ENCODE data around the gene FER1L5.
"Not testable (repeated sequence)": the region's sequence is repeated elsewhere in the genome, so short reads cannot be mapped to it uniquely, and the experiment has no call there.

The FER1L5 gene

DNA sequence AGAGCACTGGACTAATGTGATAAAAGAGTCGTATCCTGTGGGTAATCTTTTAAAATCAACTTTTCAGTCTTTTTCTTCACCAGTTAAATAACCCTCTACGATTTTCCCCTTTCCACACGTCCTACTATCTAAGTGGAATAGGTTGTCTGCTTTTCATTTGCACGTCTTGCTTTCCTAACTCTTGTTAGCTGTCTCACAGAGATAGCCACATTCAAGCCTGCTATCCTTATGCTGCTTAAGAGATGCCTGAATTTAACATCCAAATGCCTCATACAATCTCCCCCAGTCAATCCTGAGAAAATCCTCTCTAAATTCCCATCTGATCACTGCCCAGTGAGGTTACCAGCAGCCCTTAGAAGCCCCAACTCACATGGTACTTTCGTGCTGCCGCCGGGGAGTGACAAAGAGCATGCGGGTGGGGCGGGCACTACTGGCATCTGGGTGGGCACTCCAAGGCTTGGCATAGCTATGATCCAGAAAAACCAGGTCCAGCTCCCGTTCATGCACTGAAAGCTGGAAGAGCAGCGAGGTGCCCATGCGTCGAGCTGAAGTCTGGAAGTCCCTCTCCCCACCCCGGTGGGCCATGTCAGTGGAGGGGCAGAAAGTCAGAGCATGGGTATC is 5.9 kb upstream of the FER1L5 start:
- DNase-seq (ENCODE audit: low read depth in 2 of 2, low spot score in 1 of 2) = no peak

DNA sequence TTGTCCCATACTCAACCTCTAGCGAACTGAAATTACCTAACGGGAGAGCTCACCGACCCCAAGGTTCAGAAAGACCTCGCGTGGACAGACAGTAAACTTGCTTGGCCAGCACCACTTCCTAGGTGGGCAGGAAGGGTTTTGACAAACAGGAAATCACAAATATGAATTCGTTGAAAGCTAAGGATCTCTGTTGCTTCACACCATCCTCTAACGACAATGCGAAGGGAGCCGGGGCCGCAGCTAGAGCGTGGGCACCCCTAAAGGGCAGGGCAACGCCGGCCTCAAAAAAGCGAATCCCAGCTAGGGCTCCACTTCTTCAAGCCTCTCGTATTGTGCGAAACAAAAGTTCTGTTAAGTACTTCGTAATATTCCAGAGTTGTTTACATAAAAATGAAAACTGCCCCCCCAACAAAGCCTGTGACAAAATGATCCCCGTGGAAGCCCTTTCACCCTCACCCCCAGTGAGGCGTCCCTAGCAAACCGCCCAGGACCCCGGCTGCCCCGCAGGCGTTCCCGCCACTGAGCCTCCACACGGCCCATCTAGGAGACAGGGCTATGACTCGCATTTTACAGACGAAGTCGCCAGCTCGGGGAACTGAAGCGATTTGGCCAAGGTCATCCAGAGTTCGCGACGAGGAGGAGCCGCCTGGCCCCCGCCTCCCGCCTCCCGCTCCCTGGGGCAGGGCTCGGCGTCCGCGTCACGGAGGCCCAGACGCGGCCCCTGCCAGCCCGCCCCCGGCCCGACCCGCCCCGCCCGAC is 5.0 kb upstream of the FER1L5 start:
- peak; percentile 46 to 71 for DNase-seq (ENCODE audit: low read depth in 2 of 2, low spot score in 1 of 2)

DNA sequence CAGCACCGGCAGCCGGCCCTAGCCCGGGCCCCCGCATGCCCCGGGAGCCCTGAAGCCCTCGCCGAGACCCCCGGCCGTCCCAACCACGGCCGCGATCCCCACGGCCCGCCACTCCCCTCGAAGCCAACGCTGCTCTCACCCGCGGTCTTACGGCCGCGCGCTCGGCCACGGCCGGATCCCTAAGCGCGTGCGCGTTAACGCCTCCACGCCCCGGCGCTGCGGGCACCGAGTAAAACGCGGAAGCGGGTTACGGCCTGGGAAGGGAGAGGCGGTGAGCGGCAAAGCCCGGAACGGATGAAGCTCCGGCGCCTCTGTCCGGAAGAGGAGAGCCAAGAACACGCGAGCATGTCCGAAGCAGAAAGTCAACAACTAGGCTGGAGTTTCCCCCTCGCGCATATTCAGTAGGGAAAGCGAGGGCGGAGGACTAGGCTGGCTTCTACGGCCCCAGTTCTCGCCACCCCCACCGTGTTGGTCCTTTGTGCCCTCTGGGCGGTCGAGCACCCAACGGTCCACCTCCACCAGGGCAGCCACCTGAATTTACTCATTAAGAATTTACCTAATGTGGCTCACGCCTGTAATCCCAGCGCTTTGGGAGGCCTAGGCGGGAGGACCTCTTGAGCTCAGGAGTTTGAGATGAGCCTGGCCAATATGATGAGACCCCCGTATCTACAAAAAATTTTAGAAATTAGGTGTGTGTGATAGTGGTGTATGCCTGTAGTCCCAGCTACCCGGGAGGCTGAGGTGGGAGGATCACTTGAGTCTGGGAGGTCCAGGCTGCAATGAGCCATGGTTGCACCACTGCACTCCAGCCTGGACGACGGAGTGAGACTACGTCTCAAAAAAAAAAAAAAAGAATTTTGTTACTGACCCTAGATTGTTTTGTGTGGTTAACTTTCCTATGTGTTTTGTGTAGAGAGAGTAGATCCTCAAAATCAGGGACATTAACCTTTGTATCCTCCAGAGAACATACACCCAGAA is 4.1 kb upstream of the FER1L5 start, which contains the start of gene KANSL3:
Gene KANSL3 (minus strand): TSS at position 169 of the 978 bp plus-strand sequence. CDS start 1,177 bp downstream, outside the sequence.
- peak; percentile 74 to 77 for DNase-seq (ENCODE audit: low read depth in 2 of 2, low spot score in 1 of 2)

DNA sequence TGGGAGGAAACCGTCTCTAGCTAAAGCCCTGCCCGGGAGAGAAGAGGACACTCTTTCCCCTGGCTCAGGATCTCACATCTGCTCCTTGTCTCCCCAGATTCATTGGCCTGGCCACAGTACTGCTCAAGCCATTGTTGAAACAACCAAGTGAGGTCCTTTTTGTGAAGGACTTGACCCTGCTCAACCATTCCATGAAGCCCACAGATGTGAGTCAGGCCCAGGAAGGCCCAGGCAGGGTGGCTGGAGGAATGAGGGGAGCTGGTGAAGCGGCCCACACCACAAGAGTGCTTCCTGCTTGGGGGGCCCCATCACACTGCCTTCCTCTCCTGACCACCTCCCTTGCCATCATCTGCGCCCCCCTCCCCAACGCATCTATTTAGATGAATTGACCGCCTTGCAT is 5.1 kb downstream of the FER1L5 start:
- DNase-seq (ENCODE audit: low read depth in 2 of 2, low spot score in 1 of 2) = no peak

DNA sequence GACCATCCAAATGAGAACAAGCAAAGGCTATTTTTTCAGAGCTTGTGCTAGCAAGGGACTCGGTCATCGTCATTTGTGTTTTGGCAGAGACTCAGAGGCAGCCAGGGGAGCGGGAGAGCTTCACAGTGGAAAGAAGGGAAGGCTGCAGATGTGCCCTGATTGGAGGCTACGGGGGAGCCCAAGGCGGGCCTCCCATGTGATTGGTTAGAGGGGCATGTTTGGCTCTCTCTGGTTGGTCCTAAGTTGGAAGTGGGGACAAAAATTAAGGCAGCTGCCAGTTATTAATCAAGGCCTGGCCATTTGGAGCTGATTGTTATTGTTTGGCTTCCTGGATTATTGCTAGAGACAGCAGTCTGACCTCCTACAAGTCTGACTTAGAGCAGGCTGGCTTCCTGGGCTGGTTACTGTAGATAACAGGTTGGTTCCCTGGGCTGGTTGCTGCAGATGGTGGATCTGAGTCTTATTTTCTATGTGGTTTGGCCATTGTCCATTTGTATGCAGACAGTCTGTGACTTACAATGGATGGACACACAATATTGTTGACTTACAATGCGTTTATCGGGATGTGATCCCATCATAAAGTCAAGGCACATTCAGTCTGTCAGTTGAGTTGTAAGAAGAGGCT is 5.9 kb downstream of the FER1L5 start:
- DNase-seq (ENCODE audit: low read depth in 2 of 2, low spot score in 1 of 2) = no peak

DNA sequence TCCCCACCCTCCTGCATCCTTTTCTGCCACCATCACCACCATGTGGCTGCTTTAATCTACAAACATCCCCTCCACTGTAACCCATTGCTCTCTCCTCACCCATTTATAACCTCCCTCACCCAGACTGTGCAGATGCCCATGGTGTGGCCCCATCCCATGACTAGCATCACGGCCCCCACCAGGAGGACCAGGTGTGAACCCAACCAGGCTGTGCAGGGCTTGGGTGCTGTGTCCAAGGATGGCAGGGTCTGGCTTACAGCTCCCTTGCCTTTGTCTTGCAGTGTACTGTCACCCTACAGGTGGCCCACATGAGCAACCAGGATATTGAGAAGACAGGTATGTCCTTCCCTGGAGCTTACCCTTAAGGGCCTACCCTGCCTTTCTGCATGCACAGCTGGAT is 6.8 kb downstream of the FER1L5 start:
- DNase-seq (ENCODE audit: low read depth in 2 of 2, low spot score in 1 of 2) = no peak

DNA sequence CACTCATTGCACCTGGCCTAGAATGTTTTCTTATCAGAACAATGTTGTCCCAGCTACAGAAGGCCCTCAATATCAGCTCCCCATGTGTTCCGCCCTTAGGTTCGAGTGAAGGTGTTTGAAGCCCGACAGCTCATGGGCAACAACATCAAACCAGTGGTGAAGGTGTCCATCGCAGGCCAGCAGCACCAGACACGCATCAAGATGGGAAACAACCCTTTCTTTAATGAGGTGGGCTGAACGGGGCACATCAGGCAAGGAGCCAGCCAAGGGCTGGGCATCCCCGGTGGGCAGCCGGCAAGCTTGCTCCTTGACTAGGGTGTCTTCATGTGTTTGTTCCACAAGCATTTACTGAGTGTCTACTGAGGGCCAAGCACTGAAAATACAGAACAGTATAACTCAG is 9.2 kb downstream of the FER1L5 start:
- no peak for DNase-seq (ENCODE audit: low read depth in 2 of 2, low spot score in 1 of 2)

DNA sequence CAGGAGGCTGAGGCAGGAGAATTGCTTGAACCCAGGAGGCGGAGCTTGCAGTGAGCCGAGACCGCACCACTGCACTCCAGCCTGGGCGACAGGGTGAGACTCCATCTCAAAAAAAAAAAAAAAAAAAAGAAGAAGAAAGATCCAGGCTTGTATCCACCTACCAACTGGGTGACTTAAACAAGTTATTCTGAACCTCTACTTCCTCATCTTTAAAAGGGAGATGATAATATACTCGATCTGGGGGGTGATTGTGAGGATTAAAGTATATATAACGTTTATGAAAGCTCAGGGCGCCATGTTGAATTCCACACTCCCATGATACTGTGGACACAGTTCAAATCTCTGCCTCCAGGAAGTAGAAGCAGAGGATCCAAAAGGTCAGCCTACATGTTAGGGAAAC is 12.2 kb downstream of the FER1L5 start:
- not testable (repeated sequence) for DNase-seq (ENCODE audit: low read depth in 2 of 2, low spot score in 1 of 2)

DNA sequence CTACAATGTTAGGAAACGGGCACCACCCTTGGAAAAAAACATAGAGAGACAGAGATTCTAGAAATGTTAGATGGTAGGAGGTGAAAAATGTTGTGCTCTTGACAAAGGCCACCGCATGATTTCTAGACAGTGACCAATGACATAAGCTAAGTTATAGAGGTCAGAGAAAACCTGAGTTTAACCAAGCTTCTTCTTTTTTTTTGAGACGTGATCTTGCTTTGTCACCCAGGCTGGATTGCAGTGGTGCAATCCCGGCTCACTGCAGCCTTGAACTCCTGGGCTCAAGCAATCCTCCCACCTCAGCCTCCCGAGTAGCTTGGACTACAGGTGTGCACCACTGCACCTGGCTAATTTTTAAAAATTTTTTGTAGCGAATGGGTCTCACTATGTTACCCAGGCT is 13.0 kb downstream of the FER1L5 start:
- DNase-seq (ENCODE audit: low read depth in 2 of 2, low spot score in 1 of 2) = no peak

DNA sequence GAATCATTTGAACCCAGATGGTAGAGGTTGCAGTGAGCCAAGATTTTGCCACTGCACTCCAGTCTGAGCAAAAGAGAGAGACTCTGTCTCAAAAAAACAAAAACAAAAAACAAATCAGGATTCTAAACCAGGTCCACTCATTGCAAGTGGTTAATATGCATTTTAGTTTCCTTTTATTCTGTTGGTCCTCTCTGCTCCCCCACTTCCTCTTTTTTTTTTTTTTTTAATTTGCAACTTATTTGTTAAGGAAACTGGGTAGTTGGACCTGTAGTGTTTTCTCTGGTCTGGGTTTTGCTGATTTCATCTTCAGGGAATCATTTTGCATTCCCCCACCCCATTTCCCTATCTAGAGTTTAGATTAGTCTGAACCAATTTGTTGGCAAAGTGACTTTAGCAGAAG is 14.0 kb downstream of the FER1L5 start:
- no peak for DNase-seq (ENCODE audit: low read depth in 2 of 2, low spot score in 1 of 2)

DNA sequence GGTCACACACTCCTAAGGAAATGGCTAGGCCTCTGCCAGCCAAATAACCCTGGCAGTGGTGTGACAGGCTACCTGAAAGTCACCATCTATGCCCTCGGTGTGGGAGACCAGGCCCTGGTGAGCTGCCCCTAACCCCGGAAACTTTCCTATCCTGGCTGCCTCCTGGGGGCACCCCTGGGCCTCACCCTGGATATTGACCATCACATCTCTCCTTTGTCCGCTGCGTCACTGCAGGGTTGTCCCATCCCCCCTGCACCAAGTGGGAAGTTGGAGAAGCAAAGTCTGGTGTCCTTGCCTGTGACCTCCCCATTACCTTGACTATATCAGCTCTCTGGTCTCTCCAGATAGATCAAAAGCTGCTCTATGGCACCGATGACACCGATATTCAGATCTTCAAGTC is 18.8 kb downstream of the FER1L5 start:
- DNase-seq (ENCODE audit: low read depth in 2 of 2, low spot score in 1 of 2) = no peak

DNA sequence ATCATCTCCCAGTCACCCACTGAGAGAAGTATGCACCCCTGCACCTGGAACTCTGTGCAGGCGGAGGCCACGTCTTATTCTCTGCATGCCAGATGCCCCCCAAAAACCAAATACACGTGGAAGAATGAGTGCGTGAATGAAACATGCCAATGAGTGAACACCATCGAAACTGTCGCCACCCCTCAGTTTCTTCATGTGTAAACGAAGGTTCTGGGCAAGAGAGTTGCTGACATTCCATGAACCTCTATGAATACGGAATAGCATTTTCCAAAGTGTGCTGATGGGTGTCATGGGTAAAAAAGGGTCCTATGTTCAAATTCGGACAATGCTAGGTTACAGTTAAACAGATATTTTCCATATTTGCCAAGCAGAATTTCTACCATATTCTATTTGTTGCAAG is 19.8 kb downstream of the FER1L5 start:
- DNase-seq (ENCODE audit: low read depth in 2 of 2, low spot score in 1 of 2) = no peak

DNA sequence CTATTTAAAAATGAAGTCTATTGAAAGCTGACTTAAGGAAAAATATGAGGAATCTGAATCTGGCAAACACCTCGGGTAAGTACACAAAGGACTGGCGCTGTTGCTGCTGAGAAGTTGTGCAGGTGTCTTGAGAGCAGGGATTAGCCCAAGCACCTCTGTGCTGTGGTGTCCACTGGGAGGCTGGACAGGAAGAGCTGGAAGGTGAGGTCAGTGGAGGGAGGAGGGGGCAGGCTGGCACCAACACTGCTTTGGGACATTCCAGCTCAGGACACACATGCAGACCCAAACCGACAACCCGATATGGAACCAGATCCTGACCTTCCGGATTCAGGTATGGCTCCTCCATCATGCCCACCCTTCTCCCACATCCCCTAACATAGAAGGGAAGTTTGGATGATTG is 20.6 kb downstream of the FER1L5 start:
- no peak for DNase-seq (ENCODE audit: low read depth in 2 of 2, low spot score in 1 of 2)

DNA sequence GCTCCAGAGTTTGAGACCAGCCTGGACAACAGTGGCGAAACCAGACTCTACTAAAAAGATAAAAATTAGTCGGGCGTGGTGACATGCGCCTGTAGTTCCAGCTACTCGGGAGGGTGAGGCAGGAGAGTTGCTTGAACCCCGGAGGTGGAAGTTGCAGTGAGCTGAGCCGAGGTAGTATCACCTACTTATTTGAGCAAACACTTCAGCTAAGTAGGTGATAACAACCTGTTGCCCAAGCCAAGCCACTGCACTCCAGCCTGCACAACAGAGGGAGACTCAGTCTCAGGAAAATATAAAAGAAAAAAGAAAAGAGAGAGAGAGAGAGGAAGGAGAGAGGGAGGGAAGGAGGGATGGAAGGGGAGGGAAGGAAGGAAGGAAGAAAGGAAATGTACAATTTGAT is 21.3 kb downstream of the FER1L5 start:
- DNase-seq (ENCODE audit: low read depth in 2 of 2, low spot score in 1 of 2) = no peak

DNA sequence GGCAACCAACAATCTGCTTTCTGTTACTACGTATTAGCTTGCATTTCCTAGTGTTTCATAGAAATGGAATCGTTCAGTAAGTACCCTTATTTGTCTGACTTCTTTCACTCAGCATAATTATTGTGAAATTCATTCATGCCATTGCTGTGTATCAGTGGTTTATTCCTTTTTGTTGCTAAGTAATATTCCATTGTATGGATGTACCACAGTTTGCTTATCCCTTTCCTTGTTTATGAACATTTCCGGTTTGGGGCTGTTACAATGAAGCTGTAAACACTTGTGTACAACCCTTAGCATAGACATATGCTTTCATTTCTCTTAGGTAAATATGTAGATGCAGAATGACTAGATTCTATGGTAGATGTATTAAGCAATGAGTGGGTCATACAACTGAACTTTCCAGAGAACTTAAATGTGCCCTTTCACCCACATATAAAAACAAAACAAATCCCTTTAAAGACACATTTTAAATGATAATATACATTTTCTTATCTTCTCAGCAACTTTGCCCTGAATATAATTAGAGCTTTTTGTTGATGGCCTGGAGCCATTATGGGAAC is 21.9 kb downstream of the FER1L5 start:
- no peak for DNase-seq (ENCODE audit: low read depth in 2 of 2, low spot score in 1 of 2)

DNA sequence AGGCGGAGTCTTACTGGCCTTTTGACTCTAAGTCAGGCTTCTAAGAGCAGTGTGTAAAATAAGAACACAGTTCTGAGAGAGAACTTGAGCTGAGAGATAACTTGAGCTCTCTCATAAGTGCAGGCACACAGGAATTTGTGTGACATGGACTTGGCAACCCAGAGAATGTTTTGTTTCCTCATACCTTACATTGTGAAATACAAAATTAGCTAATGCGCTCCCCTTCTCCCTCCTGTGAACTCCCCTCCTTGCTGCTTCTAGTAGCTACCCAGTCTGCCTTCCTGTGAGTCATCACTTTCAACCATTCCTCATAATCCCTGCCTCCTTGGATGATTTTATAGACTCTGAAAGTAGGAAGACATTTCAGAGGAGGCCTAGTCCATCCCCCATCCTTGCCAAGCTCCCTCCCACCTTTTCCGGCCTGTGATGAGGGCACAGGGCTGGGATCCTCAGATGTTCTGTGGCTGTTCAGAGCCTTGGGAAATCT is 22.6 kb downstream of the FER1L5 start:
- DNase-seq (ENCODE audit: low read depth in 2 of 2, low spot score in 1 of 2) = no peak

DNA sequence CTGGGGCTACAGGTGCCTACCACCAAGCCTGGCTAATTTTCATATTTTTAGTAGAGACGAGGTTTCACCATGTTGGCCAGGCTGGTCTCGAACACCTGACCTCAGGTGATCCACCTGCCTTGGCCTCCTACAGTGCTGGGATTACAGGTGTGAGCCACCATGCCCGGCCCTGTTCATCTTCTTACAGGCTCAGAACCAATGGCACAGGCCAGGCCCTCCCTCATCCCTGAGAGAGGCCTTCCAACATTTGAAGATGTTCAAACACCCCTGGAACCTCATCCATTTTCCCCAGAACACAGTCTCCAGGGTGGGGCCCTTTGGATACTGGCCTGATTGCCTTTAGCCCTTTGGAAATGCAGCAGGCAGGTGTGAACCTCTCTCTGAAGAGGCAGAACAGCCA is 23.2 kb downstream of the FER1L5 start:
- DNase-seq (ENCODE audit: low read depth in 2 of 2, low spot score in 1 of 2) = not testable (repeated sequence)

DNA sequence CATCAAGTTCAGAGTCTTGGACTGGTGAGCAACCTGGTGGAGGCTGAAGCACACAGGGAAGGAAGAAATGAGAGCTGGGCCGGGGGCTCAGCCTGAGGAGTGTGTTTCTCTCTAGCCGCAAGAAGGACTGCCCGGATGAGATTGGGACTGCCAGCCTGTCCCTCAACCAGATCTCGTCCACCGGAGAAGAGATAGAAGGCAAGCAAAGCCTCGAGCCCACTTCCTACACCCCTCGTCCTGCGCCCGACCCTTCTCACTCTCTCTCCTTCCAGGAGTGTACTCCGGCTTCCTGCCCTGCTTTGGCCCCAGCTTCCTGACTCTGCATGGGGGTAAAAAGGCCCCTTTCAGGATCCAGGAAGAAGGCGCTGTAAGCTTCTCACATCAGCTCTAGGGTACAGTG is 26.2 kb downstream of the FER1L5 start:
- no peak for DNase-seq (ENCODE audit: low read depth in 2 of 2, low spot score in 1 of 2)

DNA sequence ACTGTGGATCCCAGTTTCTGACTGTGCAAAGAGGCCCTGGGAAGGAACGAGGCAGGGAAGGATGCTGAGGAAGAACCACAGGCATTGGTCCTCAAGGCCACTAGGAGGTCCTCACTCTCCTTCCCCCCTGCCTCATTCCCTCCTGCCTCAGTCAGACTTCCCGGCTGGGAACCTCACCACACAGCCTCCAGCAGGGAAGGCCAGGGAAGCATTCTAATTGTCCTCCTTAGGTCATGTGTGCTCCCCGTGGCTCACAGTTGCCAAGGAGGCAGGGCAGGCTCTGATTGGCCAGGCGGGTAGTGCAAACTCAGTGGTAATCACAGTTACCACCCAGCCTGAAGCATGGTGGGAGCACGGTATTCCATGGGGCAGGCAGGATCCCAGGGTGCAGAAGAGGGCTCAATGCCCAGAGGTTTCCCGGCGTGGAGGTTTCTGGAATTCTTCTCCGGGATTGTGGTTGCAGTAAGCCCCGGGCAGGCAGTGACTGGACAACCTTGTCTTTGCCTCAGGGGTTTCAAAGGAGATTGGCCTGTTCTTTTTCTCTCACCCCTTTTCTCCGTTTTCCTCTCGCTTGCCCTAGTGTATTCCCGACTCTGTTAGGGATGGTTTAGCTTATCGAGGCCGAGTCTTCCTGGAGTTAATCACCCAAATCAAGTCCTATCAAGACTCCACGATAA is 27.1 kb downstream of the FER1L5 start:
- DNase-seq (ENCODE audit: low read depth in 2 of 2, low spot score in 1 of 2) = no peak

DNA sequence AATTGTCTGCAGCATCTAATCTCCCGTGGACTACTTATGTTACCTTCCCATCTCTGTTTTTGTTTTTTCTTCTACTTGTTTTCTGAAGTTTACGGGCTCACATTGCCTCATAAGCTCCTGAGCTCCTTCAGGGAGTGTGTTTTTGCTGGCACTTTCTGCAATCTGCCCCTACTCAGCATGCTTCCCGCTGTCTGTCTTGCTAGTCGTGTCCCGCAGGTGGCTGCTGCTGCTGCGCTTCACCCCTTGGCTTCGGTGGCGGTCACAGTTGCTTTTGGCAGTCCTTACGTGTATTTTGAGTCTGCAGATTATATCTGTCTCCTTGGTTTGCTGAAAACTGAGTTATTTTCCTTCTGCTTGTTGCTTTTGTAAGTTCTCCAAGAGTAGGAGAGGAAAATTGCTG is 37.3 kb downstream of the FER1L5 start:
- DNase-seq (ENCODE audit: low read depth in 2 of 2, low spot score in 1 of 2) = no peak

Data from stimulated activated CD8-positive, alpha-beta memory T cell treated with anti-CD3 and anti-CD28 coated beads, Interleukin-4, amount 100 ng/mL, for 4 hours (primary cell).